GM18507 (cell line): ENCODE data around the gene SHOX.
"Not testable (repeated sequence)": the region's sequence is repeated elsewhere in the genome, so short reads cannot be mapped to it uniquely, and the experiment has no call there.

ENCODE experiments used
- DNase-seq: peaks from one replicate; pipeline ENCODE4 v3.0.0; 2011; ENCODE audit warnings: low read depth; ENCODE audit not compliant: insufficient read length; ENCODE audit errors: extremely low spot score
- FAIRE-seq: peaks from 2 replicates; lab custom pipeline; 2011; peaks lifted over from hg19 to GRCh38; lab: Jason Lieb, UNC

The SHOX gene

GRCh38 chrX:651922-652321 lies 21.3 kb downstream of the SHOX start:
- FAIRE-seq, DNase-seq: not testable (repeated sequence)

DNA sequence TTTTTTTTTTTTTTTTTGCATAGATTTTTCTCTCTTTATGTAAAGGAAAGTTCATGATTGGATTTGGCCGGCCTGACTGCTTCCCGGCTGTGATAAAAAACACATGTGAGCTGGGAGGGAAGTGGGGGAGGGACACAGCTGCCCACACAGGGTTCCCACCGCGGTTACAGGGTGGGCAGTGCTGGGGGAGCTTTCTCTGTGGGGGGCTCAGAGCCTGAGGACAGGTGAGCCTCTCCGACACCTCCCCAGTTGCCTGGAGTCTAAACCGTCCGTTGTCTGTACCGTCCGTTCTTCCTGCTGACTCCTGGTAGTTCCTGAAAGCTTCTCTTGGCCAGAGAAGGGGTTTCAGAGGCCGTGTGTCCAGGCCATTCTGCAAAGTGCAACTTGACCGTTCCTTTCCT lies 21.8 kb downstream of the SHOX start:
- FAIRE-seq (no peak), DNase-seq (no peak)

DNA sequence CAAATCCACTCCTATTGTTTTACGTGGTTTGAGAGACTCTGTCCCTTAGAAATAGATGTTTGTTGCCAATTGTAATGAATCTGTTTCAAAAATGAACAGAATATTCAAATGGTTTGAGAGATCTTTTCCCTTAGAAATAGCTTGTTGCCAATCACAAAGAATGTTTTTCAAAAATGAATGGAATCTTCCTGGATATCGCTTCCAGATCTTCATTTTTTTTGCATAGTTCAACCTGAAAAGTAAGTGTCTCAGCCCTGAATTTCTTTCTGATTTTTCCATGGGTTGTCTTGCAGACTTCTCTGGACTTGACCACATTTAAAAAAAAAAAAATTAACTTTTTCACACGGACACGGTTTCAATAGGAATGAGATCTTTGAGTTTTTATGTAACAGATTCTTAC lies 22.7 kb downstream of the SHOX start:
- no peak for FAIRE-seq
- DNase-seq = no peak

DNA sequence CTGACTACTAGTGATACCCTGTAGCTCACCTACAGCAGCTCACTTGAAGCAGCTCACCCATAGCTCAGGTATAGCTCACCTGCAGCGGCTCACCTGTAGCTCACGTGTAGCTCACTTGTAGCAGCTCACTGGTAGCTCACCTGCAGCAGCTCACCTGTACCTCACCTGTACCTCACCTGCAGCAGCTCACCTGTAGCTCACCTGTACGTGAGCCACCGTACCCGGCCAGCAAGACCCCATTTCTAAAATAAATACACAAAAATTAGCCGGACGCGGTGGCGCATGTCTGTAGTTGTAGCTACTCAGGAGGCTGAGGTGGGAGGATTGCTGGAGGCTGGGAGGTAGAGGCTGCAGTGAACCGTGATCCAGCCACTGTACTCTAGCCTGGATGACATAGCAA lies 30.6 kb downstream of the SHOX start:
- DNase-seq = no peak
- FAIRE-seq = no peak

- no peak for FAIRE-seq
- DNase-seq = no peak
These were observed 31.5 kb downstream of the SHOX start for GRCh38 chrX:662126-662525.

DNA sequence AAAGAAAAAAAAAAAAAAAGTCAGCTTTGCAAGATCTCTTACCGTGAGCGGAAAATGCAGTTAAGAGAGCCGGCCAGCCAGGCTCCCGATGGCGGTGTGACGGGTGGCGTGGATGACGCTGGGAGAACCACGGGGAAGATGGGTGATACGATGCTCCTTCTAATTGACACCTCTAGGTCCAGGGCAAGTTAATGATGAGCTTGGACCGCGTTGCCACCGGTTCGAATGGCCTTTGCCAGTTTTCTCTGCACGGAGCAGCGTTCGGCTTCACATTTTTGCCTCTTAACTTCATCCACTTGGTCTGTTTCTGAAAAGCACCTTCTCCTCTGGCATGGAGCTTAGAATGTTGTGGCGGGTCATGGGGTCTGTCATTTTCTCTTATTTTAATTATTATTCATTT lies 33.2 kb downstream of the SHOX start:
- no peak for FAIRE-seq
- DNase-seq = no peak

GRCh38 chrX:666762-667720 lies 36.5 kb downstream of the SHOX start:
- no peak for FAIRE-seq

GRCh38 chrX:670645-671044 lies 40.1 kb downstream of the SHOX start:
- no peak for DNase-seq
- no peak for FAIRE-seq

More at GRCh38 chrX:666762-667720, 36.5 kb downstream of the SHOX start:
- no peak for DNase-seq

- DNase-seq (no peak), FAIRE-seq (no peak)
These were observed 42.3 kb downstream of the SHOX start for GRCh38 chrX:672931-673330.

DNA sequence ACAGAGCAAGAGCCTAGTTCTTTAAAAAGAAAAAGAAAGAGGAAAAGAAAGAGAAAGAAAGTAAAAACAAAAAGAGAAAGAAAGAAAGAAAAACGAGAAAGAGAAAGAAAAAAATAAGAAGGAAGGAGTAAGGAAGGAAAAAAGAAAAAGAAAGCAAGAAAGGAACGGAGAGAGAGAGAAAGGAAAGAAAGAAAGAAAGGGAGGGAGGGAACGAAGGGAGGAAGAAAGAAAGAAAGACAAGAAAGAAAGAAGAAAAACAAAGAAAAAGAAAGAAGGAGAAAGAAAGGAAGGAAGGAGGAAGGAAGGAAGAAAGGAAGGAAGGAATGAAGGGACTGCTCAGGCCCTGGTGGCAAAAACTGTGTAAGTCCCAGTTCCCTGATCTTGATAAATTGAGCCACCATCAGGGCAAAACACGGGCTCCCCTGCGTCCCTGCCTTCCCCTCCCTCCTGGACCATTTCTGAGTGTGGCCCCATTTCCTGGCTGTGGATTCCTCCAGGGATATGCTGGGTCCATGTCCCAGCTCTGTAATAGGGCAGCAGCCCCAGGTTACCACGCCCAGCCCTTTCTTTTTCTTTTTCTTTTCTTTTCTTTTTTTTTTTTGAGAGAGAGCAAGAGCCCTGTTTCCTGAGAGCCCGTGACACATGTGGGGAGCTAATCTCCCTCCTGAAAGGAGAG lies 44.8 kb downstream of the SHOX start:
- no peak for FAIRE-seq

DNA sequence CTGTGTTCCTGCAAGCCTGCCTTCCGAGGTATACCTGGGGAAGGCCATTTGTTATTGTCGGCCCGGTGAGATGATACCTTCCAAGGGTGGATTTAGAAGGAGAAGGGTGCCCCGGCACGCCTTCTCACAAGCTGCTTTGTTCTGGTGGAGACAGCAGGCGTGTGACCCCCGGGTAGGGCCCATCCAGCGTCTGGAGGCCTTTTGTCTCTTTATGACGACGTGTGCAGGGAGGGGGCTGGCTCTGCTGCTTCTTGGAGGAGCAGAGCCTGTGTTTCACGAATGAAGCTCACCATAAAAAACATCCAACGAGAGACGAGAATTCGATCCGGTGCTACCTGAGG lies 45.3 kb downstream of the SHOX start:
- FAIRE-seq (no peak), DNase-seq (no peak)

More for the DNA sequence above, 44.8 kb downstream of the SHOX start:
- no peak for DNase-seq

DNA sequence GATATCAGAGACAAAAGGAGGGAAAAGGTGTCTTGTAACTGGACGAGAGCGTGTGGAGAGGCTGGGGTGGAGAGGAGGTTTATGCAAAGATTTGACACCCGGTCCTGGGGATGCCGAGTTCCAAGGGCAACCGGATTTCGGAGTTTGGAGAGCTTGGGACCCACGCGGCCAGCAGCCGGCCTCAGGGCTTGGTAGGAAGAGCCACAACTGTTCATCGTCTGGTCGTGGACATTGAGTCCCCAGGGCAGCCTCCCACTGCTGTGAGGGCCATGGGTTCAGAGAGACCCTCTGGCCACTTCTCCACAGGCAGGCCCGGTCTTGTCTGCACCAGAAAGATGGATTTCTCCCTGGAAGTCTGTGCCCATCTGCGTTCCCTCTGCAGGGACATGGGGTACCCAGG lies 46.8 kb downstream of the SHOX start:
- FAIRE-seq = no peak
- no peak for DNase-seq

DNA sequence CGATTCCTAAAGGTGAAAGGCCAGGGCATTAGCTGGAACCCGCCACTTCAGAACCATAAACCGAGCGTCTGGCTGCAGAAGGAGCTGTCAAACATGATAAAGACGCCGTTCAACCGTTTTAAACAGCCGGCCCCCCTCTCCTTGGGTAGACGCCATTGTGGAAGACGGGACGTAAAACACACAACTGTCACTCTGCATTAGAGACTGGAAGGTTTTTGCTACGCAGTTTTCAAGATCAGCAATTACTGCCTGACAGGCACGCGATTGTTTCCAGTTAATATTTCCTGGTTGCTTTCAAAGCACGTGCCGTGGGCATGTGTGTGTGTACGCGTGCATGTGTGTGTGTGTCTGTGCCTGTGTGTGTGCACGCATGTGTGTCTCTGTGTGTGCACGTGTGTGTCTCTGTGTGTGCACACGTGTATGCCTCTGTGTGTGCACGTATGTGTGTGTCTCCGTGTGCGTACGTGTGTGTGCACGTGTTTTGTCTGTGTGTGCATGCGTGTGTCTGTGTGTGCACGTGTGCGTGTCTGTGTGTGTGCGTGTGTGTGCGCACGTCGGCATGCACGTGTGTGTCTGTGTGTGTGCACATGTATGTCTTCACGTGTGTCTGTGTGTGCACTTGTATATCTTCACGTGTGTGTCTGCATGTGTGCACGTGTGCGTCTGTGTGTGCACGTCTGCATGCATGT lies 48.8 kb downstream of the SHOX start:
- DNase-seq (no peak), FAIRE-seq (no peak)

- FAIRE-seq = no peak
- no peak for DNase-seq
These were observed 49.5 kb downstream of the SHOX start for GRCh38 chrX:680062-680461.

- no peak for DNase-seq
- FAIRE-seq = no peak
These were observed 51.4 kb downstream of the SHOX start for GRCh38 chrX:681989-682388.

- DNase-seq = no peak
- FAIRE-seq = no peak
These were observed 52.3 kb downstream of the SHOX start for GRCh38 chrX:682892-683291.

DNA sequence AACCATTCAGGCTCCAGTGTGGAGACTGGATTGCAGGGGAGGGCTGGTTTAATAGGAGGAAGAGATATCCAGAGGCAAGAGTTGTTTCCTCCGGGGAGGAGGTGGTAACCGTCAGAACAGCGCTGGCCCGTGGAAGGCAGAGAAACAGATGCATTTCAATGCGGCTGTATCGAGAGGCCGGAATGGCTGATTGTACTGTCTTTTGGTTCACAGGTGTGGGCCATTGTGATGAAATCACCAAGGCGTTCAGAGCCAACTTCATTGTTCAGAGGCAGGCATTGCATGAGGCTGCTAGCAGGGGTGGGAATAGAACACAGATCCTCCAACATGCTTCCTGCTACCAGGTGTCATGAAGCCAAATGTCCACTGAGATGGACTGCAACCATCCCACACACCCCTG lies 53.0 kb downstream of the SHOX start:
- FAIRE-seq (no peak), DNase-seq (no peak)

DNA sequence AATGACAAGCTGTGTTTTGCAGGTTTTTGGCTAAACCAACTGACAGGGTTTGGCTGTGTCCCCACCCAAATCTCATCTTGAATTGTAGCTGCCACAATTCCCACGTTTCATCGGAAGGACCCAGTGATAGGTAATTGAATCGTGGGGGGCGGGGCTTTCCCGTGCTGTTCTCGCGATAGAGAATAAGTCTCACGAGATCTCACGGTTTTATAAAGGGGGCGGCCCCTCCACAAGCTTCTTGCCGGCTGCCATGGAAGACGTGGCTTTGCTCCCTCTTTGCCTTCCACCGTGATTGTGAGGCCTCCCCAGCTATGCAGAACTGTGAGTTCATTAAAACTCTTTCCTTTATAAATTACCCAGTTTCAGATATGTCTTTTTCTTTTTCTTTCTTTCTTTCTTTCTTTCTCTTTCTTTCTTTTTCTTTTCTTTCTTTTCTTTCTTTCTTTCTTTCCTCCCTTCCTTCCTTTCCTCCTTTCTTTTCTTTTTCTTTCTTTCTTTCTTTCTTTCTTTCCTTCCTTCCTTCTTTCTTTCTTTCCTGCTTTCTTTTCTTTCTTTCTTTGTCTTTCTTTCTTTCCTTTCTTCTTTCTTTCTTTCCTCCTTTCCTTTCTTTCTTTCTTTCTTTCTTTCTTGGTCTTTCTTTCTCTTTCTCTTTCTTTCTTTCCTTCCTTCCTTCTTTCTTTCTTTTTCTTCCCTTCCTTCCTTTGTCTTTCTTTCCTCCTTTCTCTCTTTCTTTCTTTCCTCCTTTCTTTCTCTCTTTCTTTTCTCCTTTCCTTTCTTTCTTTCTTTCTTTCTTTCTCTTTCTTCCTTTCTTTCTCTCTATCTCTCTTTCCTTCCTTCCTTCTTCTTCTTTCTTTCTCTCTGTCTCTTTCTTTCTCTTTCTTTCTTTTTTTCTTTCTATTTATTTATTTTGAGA lies 54.8 kb downstream of the SHOX start:
- FAIRE-seq = no peak

GRCh38 chrX:689983-690382 lies 59.4 kb downstream of the SHOX start:
- FAIRE-seq (no peak), DNase-seq (no peak)

More for the DNA sequence above, 54.8 kb downstream of the SHOX start:
- no peak for DNase-seq
